Measurements from ENCODE around the gene RAMACL. TPM values are rescaled to one million over a fixed set of nuclear protein-coding genes. Genes with fewer than 3 reads are reported as not detected.
"Not testable (repeated sequence)": the region's sequence is repeated elsewhere in the genome, so short reads cannot be mapped to it uniquely, and the experiment has no call there.

Gene RAMACL
- total RNA-seq, result 10 to 100 TPM in 1 of 4 donors, 1 to 10 TPM in 3; 3.7 to 13.4 (median 9.0) TPM

- H3K4me3 ChIP-seq (replicated peaks in 1 of 3), result no peak within 1 kb of the TSS
- H3K36me3 ChIP-seq, result no peaks in the 10 kb centered on the region
- no peak within 1 kb of the TSS for H3K27ac ChIP-seq
- TF ChIP-seq POLR2A (IDR thresholded peaks at IDR 0.05), result no peak
- no peak for TF ChIP-seq CTCF (IDR thresholded peaks at IDR 0.05)
- no peaks in the 10 kb centered on the region for H3K27me3 ChIP-seq
- peaks cover 17 to 18% of the 10 kb centered on the region in 2 donors for H3K4me1 ChIP-seq
- WGBS, 2 donors, result 95 to 99% methylated on average over 9 of the region's 9 CpGs
- intact Hi-C loops (cut with DNase I), result no loop called here
- DNase-seq, result peak; percentile 32 to 47
- no peaks in the 10 kb centered on the region for H3K9me3 ChIP-seq
These were observed at the start of gene RAMACL for GRCh38 chr6:166586424-166587156. TSS of gene RAMACL (minus strand) at chr6:166586678. CDS start at chr6:166586477, 201 bp downstream.

GRCh38 chr6:166635013-166635970, 48.8 kb upstream of the RAMACL start:
- no peak for DNase-seq
- Histone ChIP-seq H3K4me1 (peaks cover 10 to 21% of the 10 kb centered on the region in 2 donors), H3K4me3 (replicated peaks in 1 of 3) (no peak overlapping the region), H3K27me3 (no peaks in the 10 kb centered on the region), H3K27ac (no peak overlapping the region), H3K36me3 (no peaks in the 10 kb centered on the region), H3K9me3 (no peaks in the 10 kb centered on the region)
- TF ChIP-seq CTCF (IDR thresholded peaks at IDR 0.05) (no peak), POLR2A (IDR thresholded peaks at IDR 0.05) (no peak)
- intact Hi-C loops (cut with DNase I), result no loop called here
- 90 to 93% methylated on average over 17 to 20 of the region's 20 CpGs for WGBS, 2 donors

- H3K27me3 ChIP-seq; intact Hi-C loops (cut with DNase I); H3K9me3 ChIP-seq; H3K27ac ChIP-seq; H3K4me3 ChIP-seq (replicated peaks in 1 of 3); H3K36me3 ChIP-seq; DNase-seq: not testable (repeated sequence)
- H3K4me1 ChIP-seq, result peaks cover 10 to 18% of the 10 kb centered on the region in 2 donors
- 90 to 94% methylated on average over 4 of the region's 4 CpGs for WGBS, 2 donors
These were observed 48.1 kb upstream of the RAMACL start for GRCh38 chr6:166634581-166634980.

- Histone ChIP-seq H3K9me3 (no peaks in the 10 kb centered on the region), H3K4me1 (peaks cover 10 to 18% of the 10 kb centered on the region in 2 donors), H3K4me3 (replicated peaks in 1 of 3) (no peak overlapping the region), H3K27ac (no peak overlapping the region), H3K27me3 (no peaks in the 10 kb centered on the region), H3K36me3 (no peaks in the 10 kb centered on the region)
- no peak for DNase-seq
- TF ChIP-seq POLR2A (IDR thresholded peaks at IDR 0.05) (no peak), CTCF (IDR thresholded peaks at IDR 0.05) (no peak)
- intact Hi-C loops (cut with DNase I), result no loop called here
- WGBS, 2 donors, result 78 to 83% methylated on average over 24 to 26 of the region's 26 CpGs
These were observed 47.5 kb upstream of the RAMACL start for GRCh38 chr6:166633732-166634535.

GRCh38 chr6:166632731-166633130, 46.3 kb upstream of the RAMACL start:
- H3K9me3 ChIP-seq, result no peaks in the 10 kb centered on the region
- peaks cover 7 to 19% of the 10 kb centered on the region in 2 donors for H3K4me1 ChIP-seq
- TF ChIP-seq CTCF (IDR thresholded peaks at IDR 0.05) (no peak), POLR2A (IDR thresholded peaks at IDR 0.05) (no peak)
- no peaks in the 10 kb centered on the region for H3K36me3 ChIP-seq
- no peaks in the 10 kb centered on the region for H3K27me3 ChIP-seq
- intact Hi-C loops (cut with DNase I), result no loop called here
- no peak overlapping the region for H3K4me3 ChIP-seq (replicated peaks in 1 of 3)
- WGBS, 2 donors, result 95 to 96% methylated on average over 11 of the region's 11 CpGs
- DNase-seq, result no peak
- no peak overlapping the region for H3K27ac ChIP-seq
